ENCODE measurements around the gene PLPPR3.

DNA sequence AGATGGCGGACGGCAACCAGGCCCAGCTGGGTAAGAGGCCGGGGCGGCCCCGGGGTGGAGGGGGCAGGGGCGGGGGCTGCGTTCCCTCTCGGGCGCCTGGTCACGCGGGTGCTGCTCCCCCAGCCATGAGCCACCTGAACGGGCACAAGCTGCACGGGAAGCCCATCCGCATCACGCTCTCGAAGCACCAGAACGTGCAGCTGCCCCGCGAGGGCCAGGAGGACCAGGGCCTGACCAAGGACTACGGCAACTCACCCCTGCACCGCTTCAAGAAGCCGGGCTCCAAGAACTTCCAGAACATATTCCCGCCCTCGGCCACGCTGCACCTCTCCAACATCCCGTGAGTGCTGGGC lies 13.4 kb downstream of the PLPPR3 start:
- TF ChIP-seq CTCF (IDR thresholded peaks at IDR 0.05): no peak
- no peak for TF ChIP-seq POLR2AphosphoS5 (IDR thresholded peaks at IDR 0.05; ENCODE audit: insufficient read depth in 1 of 2, low read depth in 1 of 2)
- TF ChIP-seq POLR2A (IDR thresholded peaks at IDR 0.05): no peak

All from vagina (tissue), 2 donors.